Stimulated activated CD8-positive, alpha-beta memory T cell treated with anti-CD3 and anti-CD28 coated beads, Interleukin-12 subunit alpha, Interleukin-12 subunit beta, amount 100 ng/mL, for 24 hours (primary cell): Measurements from ENCODE around the gene CASP9.
"Not testable (repeated sequence)": the region's sequence is repeated elsewhere in the genome, so short reads cannot be mapped to it uniquely, and the experiment has no call there.

Experiments used
- DNase-seq: peaks from one replicate; pipeline ENCODE4 v3.0.0-alpha.2; 2020; ENCODE audit errors: extremely low read depth

CASP9 gene

GRCh38 chr1:15469361-15469760, 54.7 kb downstream of the CASP9 start:
- DNase-seq: no peak

GRCh38 chr1:15468145-15468544, 55.9 kb downstream of the CASP9 start:
- DNase-seq: no peak

GRCh38 chr1:15466955-15467625, 56.9 kb downstream of the CASP9 start:
- not testable (repeated sequence) for DNase-seq

GRCh38 chr1:15465674-15466073, 58.3 kb downstream of the CASP9 start:
- DNase-seq: no peak

GRCh38 chr1:15463926-15464322, 60.1 kb downstream of the CASP9 start:
- not testable (repeated sequence) for DNase-seq

- not testable (repeated sequence) for DNase-seq
These were observed 60.8 kb downstream of the CASP9 start for GRCh38 chr1:15463064-15463800.

GRCh38 chr1:15460708-15461095, 63.3 kb downstream of the CASP9 start:
- DNase-seq: no peak

GRCh38 chr1:15459771-15460707, 64.0 kb downstream of the CASP9 start:
- no peak for DNase-seq

- not testable (repeated sequence) for DNase-seq
These were observed 65.6 kb downstream of the CASP9 start for GRCh38 chr1:15458388-15458787.

GRCh38 chr1:15457585-15457984, 66.4 kb downstream of the CASP9 start:
- no peak for DNase-seq

- no peak for DNase-seq
These were observed 67.6 kb downstream of the CASP9 start, which contains the start of gene CELA2A for GRCh38 chr1:15456313-15456954. TSS of gene CELA2A (plus strand) at chr1:15456732. CDS start at chr1:15456754, 22 bp downstream.

- DNase-seq: no peak
These were observed 68.5 kb downstream of the CASP9 start for GRCh38 chr1:15455522-15455921.

- DNase-seq: no peak
These were observed 69.8 kb downstream of the CASP9 start for GRCh38 chr1:15454256-15454655.

- no peak for DNase-seq
These were observed 70.3 kb downstream of the CASP9 start for GRCh38 chr1:15453734-15454133.

GRCh38 chr1:15452866-15453571, 71.0 kb downstream of the CASP9 start:
- no peak for DNase-seq

GRCh38 chr1:15452216-15452615, 71.8 kb downstream of the CASP9 start:
- no peak for DNase-seq

- DNase-seq: no peak
These were observed 72.8 kb downstream of the CASP9 start for GRCh38 chr1:15451014-15451722.

GRCh38 chr1:15449567-15449966, 74.4 kb downstream of the CASP9 start:
- DNase-seq: no peak

GRCh38 chr1:15448877-15449462, 75.0 kb downstream of the CASP9 start:
- no peak for DNase-seq

- DNase-seq: no peak
These were observed 77.8 kb downstream of the CASP9 start for GRCh38 chr1:15446212-15446611.
